Skeletal muscle cell (primary cell): Measurements from ENCODE around the gene BAIAP3.

ENCODE experiments used
- DNase-seq: peaks from one replicate; pipeline ENCODE4 v3.0.0-alpha.2; 2010; ENCODE audit warnings: low read depth
- H3K4me3 ChIP-seq: 2 replicates; pipeline ENCODE4 v1.5.1; 2011; ENCODE audit warnings: low read depth, mild to moderate bottlenecking, control low read depth, low read length, moderate library complexity

The BAIAP3 gene

DNA sequence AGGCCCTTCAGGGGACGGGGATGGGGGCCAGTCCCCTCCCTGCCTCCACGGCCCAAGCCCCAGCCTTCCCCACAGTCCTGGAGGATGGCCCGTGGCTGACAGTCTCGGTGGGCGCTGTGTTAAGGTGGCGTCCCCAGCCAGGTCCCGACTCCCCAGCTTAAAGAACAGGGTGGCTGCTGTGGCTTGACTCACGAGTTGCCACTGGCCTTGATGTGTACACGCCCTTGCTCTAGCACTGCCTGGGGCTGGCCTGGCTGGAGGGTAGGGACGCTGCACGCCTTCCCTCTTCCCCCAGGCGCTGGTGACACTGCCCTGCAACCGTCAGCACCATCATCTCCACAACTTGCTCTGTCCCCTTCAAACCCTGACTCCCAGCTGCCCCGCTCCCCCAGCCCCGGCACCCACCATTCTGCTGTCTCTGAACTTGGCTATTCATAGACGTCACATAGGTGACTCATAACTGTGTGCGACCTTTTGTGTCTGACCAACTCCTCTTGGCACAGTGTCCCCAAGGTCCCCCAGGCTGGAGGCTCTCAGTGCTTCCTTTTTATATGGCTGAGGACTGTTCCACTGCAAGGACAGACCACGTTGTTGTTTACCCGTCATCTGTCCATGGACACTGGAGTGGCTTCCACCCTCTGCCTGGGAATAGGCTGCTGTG is 24.6 kb downstream of the BAIAP3 start:
- no peak overlapping the region for H3K4me3 ChIP-seq
- DNase-seq = no peak

DNA sequence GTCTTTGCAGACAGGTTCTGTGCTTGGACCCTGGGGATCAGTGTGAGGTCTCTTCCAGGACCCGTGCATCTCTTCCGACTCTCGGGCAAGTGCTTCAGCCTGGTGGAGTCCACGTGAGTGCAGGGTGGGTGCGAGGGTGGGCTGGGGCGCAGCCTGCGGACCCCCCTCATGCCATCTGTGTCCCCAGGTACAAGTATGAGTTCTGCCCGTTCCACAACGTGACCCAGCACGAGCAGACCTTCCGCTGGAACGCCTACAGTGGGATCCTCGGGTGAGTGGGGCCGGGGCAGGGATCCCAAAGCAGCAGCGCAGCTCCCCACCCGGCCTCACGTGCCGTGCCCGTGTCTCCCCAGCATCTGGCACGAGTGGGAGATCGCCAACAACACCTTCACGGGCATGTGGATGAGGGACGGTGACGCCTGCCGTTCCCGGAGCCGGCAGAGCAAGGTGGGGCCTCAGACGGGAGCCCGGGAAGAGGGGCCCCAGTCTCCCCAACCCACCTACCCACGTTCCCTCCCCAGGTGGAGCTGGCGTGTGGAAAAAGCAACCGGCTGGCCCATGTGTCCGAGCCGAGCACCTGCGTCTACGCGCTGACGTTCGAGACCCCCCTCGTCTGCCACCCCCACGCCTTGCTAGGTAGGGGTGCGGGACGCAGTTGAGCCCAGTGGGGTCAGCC is 28.4 kb downstream of the BAIAP3 start:
- no peak for DNase-seq

DNA sequence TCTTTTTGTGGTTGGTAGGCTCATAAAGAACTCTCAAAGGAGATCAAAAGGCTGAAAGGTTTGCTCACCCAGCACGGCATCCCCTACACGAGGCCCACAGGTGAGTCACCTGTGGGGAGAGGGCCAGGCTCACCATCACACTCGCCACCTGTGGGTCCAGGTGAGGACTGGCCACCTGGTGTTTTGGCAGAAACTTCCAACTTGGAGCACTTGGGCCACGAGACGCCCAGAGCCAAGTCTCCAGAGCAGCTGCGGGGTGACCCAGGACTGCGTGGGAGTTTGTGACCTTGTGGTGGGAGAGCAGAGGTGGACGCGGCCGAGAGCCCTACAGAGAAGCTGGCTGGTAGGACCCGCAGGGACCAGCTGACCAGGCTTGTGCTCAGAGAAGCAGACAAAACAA is 29.4 kb downstream of the BAIAP3 start:
- DNase-seq = no peak
- no peak overlapping the region for H3K4me3 ChIP-seq

More for the DNA sequence above, 28.4 kb downstream of the BAIAP3 start:
- H3K4me3 ChIP-seq = no peak overlapping the region

DNA sequence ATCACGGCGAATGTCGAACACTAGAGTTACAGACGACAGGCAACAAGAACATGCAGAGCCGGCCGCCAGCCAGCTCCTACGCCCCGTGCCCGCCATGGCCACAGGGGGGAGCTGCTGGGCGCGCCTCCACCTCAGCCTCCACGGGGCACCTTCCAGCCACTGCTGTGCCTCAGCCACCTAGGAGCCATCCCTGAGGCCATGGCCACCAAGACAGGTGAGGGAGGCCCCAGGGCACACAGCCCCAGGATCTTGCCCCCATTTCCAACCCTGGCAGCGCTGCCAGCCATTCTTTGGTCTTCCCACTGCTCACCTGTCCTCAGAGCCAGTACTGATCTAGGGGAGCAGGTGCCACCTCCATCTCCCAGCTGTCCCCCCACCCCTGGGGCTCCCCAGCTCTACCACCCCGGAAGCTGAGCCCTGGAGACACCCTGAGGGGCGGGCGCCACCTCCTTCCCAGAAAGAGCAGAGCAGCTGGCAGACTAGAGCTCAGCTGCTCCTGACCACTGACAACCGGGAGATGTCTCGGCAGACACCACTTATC is 30.1 kb downstream of the BAIAP3 start:
- no peak for DNase-seq
- H3K4me3 ChIP-seq = no peak overlapping the region

DNA sequence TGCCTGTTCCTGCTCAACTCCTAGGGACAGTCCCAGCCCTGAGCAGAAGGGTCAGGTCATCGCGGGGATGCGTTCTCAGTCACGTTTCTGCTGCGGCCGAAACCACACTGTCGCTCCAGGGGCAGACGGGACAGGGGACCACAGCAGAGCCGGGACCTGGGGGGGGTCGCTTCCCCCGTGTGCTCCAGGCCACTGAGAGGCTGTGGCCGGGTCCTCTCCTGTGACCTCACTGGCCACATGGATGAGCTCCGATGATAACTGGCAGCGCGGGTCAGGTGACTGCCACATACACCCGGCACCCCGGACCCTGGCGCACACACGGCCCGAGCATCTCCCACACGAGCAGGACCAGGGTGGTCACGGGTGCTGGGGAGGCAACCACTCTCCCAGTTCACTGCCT is 31.1 kb downstream of the BAIAP3 start:
- no peak overlapping the region for H3K4me3 ChIP-seq
- DNase-seq = no peak

DNA sequence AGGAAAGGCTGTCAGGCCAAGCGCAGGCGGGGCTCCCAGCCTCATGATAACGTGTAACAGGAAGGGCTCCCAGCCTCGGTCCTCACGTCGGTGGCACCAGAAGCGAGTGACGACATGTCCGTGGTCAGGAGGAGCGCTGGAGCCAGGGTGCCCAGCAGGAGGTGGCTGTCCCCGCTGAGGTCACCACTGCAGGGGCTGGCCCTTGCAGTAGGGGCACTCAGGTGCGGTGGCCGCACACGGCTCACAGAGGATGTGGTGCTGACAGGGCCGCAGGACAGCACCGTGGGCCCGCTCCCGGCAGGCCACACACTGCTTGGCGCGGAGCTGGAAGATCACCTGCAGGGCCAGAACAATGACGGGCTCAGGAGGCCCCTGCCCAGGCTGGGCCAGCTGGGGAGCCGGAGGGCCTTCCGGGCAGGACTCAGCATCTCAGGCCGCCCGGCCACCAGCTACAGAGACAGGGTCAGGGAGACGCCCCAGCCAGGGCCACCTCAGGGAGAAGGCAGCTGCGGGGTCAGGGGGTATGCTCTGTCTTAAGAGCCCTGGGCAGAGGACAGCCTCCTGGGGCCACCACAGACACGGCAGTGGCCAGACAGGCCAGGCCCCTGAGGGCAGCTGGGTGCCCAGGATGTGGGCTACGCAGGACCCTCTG is 32.7 kb downstream of the BAIAP3 start:
- no peak for DNase-seq
- no peak overlapping the region for H3K4me3 ChIP-seq

DNA sequence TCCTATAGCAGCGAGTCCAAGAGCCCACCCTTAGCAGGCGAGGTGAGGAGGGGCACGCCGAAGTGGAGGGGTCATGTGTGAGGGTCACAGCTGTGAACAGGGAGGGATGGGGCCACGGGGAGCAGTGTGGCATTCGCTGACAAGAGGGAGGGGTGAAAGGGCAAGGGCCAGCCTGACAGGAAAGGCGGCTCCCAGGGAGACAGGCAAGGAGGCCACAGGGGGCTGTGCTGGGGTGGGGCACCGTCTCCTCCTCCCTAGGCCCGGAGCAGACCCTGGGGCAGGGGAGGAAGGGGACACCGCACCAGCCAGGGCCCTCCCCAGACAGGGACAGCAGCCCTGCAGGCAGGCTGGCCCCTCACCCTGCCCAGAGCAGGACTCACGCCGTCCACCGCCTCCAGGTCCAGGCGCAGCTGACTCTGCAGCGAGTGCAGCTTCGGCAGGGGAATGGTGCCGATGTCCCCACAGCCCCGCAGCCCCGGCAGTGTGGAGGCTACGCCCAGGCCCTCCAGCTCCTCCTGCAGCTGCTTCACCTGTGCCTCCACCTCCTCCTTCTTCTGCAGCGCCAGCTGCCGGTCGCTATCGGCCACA is 33.4 kb downstream of the BAIAP3 start:
- no peak overlapping the region for H3K4me3 ChIP-seq

DNA sequence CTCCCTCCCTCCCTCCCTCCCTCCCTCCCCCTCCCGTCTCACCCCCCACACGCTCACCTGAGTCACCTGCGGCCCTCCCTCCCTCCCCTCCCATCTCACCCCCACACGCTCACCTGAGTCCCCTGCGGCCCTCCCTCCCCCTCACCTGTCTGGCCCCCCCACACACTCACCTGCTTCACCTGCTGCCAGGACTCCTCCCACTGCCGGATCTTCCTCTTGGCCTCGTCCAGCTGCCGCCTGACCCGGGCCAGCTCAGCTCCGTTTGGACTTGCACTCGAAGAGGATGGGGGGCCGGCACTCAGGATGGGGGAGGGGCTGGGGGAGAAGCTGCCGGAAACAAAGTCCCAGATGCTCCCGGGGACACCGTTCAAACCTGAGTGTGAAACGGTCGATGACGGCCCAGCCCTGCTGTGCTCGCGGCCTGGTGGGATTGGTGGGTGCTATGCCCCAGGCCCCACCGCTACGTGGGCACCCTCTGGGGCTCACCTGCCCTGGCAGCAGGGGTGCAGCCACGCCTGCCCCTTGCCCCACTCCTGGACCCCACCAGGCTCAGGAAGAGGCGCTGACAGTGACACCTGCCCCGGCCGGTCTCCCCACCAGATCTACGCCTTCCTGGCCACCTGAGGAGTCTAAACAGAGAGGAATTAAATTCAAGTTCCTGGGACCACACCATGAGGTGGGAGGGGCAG is 34.2 kb downstream of the BAIAP3 start:
- H3K4me3 ChIP-seq = no peak overlapping the region
- DNase-seq = no peak

More for the DNA sequence above, 33.4 kb downstream of the BAIAP3 start:
- DNase-seq = no peak

DNA sequence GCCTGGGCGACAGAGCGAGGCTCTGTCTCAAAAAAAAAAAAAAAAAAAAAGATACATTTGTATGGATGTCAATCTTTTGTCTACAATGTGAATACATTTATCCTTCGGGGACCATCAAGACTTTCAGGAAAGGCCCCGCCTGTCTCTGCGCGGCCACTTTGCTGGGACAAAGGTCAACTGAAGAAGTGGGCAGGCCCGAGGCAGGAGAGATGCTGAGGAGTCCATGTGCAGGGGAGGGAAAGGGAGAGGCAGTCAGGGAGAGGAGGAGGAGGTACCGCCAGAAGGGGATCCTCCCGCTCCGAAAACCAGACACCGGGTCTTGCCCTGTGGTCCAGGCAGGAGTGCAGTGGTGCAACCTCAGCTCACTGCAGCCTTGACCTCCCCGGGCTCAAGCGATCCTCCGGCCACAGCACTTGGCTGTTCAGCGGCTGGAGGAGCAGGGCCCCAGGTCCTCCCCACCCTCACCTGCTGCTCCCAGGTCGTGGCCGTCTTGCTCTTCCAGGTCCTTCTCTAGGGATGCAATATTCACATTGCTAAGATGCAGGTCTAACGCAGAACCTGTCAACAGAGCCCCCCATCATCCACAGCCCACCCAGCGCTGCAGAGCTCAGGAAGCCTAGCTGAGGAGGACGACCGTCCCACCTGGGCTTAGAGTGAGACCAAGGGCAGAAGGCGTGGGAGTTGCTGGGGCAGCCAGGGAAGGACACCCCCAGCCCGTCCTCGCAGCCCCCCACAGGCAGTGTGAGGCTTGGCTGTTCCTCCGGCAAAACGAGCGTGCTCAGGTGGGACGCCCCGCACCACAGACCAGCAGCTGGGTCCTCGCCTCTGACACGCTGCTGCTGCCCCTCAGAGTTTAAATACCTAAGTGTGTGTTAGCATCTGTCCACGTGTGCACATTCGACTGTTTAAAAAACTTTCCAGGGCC is 37.9 kb downstream of the BAIAP3 start:
- DNase-seq = no peak
- H3K4me3 ChIP-seq = no peak overlapping the region

DNA sequence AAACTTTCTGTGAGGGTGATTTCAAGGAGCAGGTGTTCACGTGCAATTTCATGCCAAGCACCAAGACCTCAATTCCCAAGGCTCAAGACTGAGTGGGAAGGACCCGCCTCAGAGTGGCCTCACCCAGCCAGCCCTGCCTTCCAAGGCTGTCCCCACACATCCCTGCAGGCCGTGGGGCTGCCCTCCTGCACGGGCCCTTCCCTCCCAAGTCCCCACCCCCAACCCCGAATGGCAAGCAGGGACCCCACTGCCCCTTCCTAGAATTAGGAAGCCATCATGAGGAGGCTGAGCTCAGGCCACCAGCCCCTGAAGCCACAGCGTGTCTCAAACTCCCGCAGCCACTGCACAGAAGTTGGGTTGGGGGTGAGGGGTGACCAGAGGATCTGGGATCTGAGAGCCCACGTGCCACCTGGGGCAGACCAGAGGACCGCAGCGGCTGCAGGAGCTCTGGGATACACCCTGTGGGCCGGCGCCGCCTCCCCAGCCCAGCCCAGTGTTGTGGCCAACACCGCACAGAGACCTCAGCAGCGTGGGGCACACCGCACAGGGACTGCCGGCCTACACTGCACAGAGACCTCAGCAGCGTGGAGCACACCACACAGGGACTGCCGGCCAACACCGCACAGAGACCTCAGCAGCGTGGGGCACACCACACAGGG is 39.0 kb downstream of the BAIAP3 start:
- DNase-seq = no peak
- H3K4me3 ChIP-seq = no peak overlapping the region

DNA sequence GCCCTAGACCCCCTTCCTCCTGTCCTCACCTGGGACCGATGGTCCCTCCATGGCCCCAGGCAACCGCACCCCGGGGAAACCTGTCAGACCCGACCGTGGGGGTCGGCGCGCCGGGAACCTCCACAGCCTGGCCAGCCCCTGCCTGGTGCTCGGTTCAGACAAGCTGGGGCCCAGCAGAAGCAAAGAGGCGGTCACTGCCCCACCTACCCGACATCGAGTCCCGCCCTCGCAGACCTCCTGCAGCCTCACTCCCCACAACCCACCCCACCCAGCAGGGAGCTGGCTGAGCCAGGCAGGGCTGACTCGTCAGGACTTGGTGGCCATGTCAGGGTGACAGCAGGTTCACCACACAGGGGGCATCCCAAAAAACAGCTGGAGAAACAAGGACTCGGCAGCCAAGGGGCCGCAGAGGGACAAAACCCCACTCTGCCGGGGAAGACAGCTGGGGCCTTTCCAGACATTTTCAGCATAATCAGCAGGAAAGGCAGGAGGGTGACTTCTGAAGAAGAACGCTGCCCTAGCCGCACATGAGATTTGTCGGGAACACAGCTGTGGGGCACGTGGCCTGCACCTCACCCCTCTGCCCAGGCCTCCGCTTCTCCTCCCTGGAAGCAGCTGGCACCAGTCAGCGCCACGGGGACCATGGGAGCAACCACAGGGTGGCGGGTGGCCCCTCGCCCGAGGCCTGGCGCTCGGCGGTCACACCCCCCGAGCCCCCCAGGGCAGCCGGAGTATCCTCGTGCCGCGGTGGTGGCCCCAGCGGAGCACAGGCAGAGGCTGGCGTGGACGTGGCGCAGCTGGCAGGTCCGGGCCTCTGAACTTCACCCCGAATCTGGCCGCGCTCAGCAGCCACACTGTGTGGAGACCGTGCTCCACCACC is 41.2 kb downstream of the BAIAP3 start:
- DNase-seq = peak; percentile 7
- H3K4me3 ChIP-seq = no peak overlapping the region

DNA sequence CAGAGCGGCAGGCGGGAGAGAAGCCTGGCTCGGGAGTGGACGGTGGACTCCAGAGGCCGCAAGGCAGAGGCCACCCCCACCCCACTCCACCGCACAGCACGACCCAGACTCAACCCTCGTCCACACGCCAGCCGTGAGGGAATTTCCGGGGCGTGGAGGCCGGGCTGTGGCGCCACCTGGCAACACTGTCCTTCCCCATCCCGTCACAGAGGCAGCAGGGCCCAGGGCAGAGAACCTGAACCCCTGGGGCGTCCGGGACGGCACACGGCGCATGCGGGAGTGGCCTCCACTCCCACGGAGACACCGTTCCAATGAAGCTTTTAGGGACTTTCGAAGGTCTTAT is 41.8 kb downstream of the BAIAP3 start:
- H3K4me3 ChIP-seq = no peak overlapping the region
- no peak for DNase-seq

DNA sequence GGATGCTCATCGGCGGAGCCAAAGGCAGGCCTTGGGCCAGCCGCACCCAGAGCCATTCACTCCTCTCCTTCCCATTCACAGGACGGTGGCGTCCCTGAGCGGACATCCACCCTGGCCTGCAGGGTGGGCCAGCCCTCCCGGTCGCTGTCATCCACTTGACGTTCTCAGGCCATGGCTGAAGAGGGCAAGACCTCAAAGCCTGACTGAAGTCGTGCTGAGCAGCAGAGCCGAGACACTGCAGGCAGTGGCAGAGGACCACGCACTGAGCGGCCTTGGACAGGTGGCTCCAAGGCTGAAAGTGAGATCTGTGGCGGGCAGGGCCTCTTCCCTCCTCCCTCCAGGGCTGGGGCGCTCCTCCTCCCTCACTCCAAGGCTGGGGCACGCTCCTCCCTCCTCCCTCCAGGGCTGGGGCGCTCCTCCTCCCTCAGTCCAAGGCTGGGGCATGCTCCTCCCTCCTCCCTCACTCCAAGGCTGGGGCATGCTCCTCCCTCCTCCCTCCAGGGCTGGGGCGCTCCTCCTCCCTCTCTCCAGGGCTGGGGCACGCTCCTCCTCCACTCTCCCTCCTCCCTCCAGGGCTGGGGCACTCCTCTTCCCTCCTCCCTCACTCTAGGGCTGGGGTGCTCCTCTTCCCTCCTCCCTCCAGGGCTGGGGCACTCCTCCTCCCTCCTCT is 42.4 kb downstream of the BAIAP3 start:
- DNase-seq = no peak
- H3K4me3 ChIP-seq = no peak overlapping the region

DNA sequence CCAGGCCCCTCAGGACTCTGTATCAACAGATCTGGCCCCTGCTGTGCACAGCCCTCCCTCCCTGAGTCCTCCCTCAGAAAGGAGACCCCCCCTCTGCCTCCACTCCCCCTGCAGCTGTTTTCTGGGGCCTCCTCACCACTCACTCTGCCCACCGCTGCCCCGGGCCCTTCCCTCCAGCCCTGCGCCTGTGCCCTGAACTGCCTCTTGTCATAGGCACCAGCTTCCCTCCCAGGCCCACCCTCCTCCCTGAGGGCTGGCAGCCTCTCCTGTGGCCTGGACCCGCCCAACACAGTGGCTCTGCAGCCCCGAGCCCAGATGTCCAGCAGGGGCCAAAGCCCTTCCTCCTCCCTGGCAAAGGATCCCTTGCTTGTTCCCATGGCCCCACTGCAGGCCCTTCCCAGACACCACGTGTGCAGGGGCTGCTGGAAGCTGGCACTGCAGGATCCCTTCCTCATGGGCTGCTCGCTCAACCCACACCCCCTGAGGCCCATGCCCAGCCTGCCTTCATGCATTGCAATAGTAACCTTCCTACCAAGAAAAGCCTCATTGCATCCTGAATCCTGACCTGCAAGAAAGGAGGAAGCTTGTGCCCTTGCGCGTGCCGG is 44.1 kb downstream of the BAIAP3 start:
- DNase-seq = no peak
- no peak overlapping the region for H3K4me3 ChIP-seq

DNA sequence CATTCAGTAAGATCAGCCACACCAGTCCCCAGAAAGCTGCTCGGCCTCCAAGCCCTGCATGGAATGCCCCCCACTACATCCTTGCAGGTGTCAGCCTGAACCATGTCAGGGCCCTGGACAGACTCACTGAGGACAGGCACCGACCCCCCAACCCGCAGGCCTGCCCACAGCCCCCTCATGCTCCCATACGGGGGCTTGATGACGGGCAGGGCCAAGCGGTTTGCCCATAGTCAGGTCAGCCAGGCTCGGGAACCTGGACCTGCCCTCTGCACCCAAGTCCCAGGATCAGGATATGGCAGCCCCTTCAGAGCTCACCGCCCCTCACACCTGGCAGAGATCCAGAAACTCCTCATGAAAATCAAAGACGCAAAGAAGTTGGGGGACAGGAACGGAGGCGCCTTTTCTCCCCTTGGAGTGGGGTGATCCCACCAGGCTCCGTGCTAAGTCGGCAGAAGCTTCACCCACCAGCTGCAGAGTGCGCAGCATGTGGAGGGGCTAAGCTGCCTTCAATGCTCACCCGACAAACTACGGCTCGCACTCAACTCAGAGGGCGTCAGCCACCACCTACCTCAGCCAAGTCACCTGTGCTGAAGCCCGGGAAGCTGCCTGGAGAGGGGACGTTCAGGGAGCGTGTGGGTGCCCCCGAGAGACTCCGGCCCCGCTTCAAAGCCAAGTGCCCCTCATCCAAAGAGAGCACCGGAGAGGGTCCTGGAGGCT is 44.8 kb downstream of the BAIAP3 start:
- H3K4me3 ChIP-seq = peak overlapping the region; percentile 51
- no peak for DNase-seq

DNA sequence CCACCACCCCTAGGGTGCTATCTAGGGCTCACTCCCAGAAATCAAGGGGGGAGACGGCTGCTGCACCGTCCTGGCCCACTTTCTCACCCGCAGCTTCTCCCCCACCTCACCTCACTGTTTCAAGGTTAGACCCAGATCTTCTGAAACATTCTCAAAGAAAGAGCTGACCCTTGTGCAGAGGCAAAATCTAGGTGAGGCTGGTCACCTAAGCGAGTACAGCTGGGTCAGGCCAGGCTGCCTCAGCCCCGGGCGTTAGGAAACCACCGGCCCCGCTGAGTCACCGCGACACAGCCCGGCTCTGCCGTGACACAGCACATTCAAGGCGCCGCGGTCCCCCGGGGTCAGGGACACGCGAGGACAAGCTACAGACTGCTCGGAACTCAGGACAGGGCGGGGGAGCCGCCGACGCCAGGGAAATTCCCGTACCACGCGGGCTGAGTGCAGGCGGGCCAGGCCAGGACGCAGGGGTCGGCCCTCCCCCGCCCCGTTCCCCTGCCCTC is 45.4 kb downstream of the BAIAP3 start:
- H3K4me3 ChIP-seq = peak overlapping the region; percentile 51
- peak; percentile 21 for DNase-seq
